IPS-18c (cell line): ENCODE measurements around the gene CYP4A22.

Source experiments
- H3K4me3 ChIP-seq: 2 replicates; pipeline ENCODE4 v1.7.0; 2013; ENCODE audit warnings: low read depth, mild to moderate bottlenecking, low read length, moderate library complexity; ENCODE audit not compliant: insufficient read depth
- H3K9me3 ChIP-seq: one replicate; pipeline ENCODE4 v1.6.1; 2013; ENCODE audit warnings: mild to moderate bottlenecking, low read length, moderate library complexity; ENCODE audit not compliant: control insufficient read depth, insufficient read depth

CYP4A22 gene

GRCh38 chr1:47180603-47181094, 43.4 kb downstream of the CYP4A22 start:
- H3K4me3 ChIP-seq: no peak overlapping the region
- no peaks in the 10 kb centered on the region for H3K9me3 ChIP-seq

- H3K4me3 ChIP-seq: no peak overlapping the region
- H3K9me3 ChIP-seq: no peaks in the 10 kb centered on the region
Measured at GRCh38 chr1:47181095-47181954, 44.1 kb downstream of the CYP4A22 start.

GRCh38 chr1:47181955-47182675, 44.9 kb downstream of the CYP4A22 start:
- no peaks in the 10 kb centered on the region for H3K9me3 ChIP-seq
- no peak overlapping the region for H3K4me3 ChIP-seq

GRCh38 chr1:47182676-47183235, 45.5 kb downstream of the CYP4A22 start:
- no peak overlapping the region for H3K4me3 ChIP-seq
- no peaks in the 10 kb centered on the region for H3K9me3 ChIP-seq

- no peaks in the 10 kb centered on the region for H3K9me3 ChIP-seq
- no peak overlapping the region for H3K4me3 ChIP-seq
Measured at GRCh38 chr1:47183308-47184089, 46.3 kb downstream of the CYP4A22 start.

GRCh38 chr1:47184090-47184821, 47.0 kb downstream of the CYP4A22 start:
- H3K4me3 ChIP-seq: no peak overlapping the region; the same call in 1 of the 2 replicates
- H3K9me3 ChIP-seq: peaks cover under 1% of the 10 kb centered on the region

- Histone ChIP-seq H3K4me3 (no peak overlapping the region), H3K9me3 (peaks cover 4% of the 10 kb centered on the region)
Measured at GRCh38 chr1:47184822-47185677, 47.8 kb downstream of the CYP4A22 start.

GRCh38 chr1:47186267-47187185, 49.3 kb downstream of the CYP4A22 start:
- peaks cover 4% of the 10 kb centered on the region for H3K9me3 ChIP-seq
- no peak overlapping the region for H3K4me3 ChIP-seq

- H3K4me3 ChIP-seq: no peak overlapping the region
- peaks cover 4% of the 10 kb centered on the region for H3K9me3 ChIP-seq
Measured at GRCh38 chr1:47187231-47187925, 50.1 kb downstream of the CYP4A22 start.

- Histone ChIP-seq H3K9me3 (peaks cover 4% of the 10 kb centered on the region), H3K4me3 (no peak overlapping the region)
Measured at GRCh38 chr1:47187926-47188250, 50.6 kb downstream of the CYP4A22 start.

- peaks cover 4% of the 10 kb centered on the region for H3K9me3 ChIP-seq
- no peak overlapping the region for H3K4me3 ChIP-seq
Measured at GRCh38 chr1:47188791-47189785, 51.8 kb downstream of the CYP4A22 start.

- Histone ChIP-seq H3K4me3 (no peak within 1 kb of the TSS), H3K9me3 (peaks cover 4% of the 10 kb centered on the region)
Measured at GRCh38 chr1:47189844-47190508, 52.7 kb downstream of the CYP4A22 start, which contains the start of gene PDZK1IP1. TSS of gene PDZK1IP1 (minus strand) at chr1:47190036. CDS start at chr1:47189932, 104 bp downstream.

- H3K9me3 ChIP-seq: peaks cover 4% of the 10 kb centered on the region
- no peak overlapping the region for H3K4me3 ChIP-seq
Measured at GRCh38 chr1:47190509-47190855, 53.2 kb downstream of the CYP4A22 start.
